Subcutaneous abdominal adipose tissue (tissue), 5 donors: ENCODE data around the gene LBH.

Experiments used
- H3K27ac ChIP-seq: one replicate; pipeline ENCODE4 v1.7.0; 2013; ENCODE audit warnings: low read depth, mild to moderate bottlenecking, inconsistent platforms, low read length, moderate library complexity
- H3K27me3 ChIP-seq, 5 donors: one replicate each; pipeline ENCODE4 v1.7.0; 2013; ENCODE audit warnings: low read length in 5 of 5, inconsistent platforms in 1 of 5; ENCODE audit not compliant: control insufficient read depth in 5 of 5, insufficient read depth in 4 of 5
- H3K36me3 ChIP-seq, 5 donors: one replicate each; pipeline ENCODE4 v1.7.0; 2013; ENCODE audit warnings: low read length in 5 of 5; ENCODE audit not compliant: control insufficient read depth in 5 of 5, insufficient read depth in 5 of 5
- H3K4me1 ChIP-seq, 5 donors: one replicate each; pipeline ENCODE4 v1.7.0; 2013; ENCODE audit warnings: low read length in 5 of 5, mild to moderate bottlenecking in 3 of 5, moderate library complexity in 1 of 5; ENCODE audit not compliant: control insufficient read depth in 5 of 5, insufficient read depth in 5 of 5
- H3K4me3 ChIP-seq, 5 donors: one replicate each; pipeline ENCODE4 v1.7.0; 2013; ENCODE audit warnings: low read length in 5 of 5, low read depth in 1 of 5
- H3K9ac ChIP-seq, 5 donors: one replicate each; pipeline ENCODE4 v1.7.0; 2013; ENCODE audit warnings: low read length in 5 of 5, mild to moderate bottlenecking in 4 of 5, moderate library complexity in 3 of 5
- H3K9me3 ChIP-seq, 5 donors: one replicate each; pipeline ENCODE4 v1.7.0; 2013; ENCODE audit warnings: low read length in 5 of 5; ENCODE audit not compliant: control insufficient read depth in 5 of 5
- donor health status: healthy.
- donor health status: healthy.
- donor health status: healthy.
- donor health status: healthy.
- donor health status: healthy.

Gene LBH

GRCh38 chr2:30254685-30255001 is 23.3 kb downstream of the LBH start:
- Histone ChIP-seq H3K9me3 (no peaks in the 10 kb centered on the region), H3K27me3 (peaks cover 0 to 5% (median 0%) of the 10 kb centered on the region in 5 donors), H3K36me3 (peaks cover 0 to 15% (median 11%) of the 10 kb centered on the region in 5 donors), H3K4me3 (no peak overlapping the region), H3K27ac (no peak overlapping the region), H3K4me1 (peaks cover 0 to 11% (median 8%) of the 10 kb centered on the region in 5 donors), H3K9ac (no peak overlapping the region)

GRCh38 chr2:30255026-30255425 is 23.7 kb downstream of the LBH start:
- Histone ChIP-seq H3K27me3 (peaks cover 0 to 5% (median 0%) of the 10 kb centered on the region in 5 donors), H3K4me1 (peaks cover 0 to 11% (median 8%) of the 10 kb centered on the region in 5 donors), H3K4me3 (no peak overlapping the region), H3K9ac (no peak overlapping the region), H3K9me3 (no peaks in the 10 kb centered on the region), H3K36me3 (peaks cover 0 to 15% (median 11%) of the 10 kb centered on the region in 5 donors), H3K27ac (no peak overlapping the region)

GRCh38 chr2:30255466-30256408 is 24.4 kb downstream of the LBH start:
- Histone ChIP-seq H3K4me3 (no peak overlapping the region), H3K36me3 (peaks cover 0 to 15% (median 11%) of the 10 kb centered on the region in 5 donors), H3K4me1 (peaks cover 0 to 11% (median 8%) of the 10 kb centered on the region in 5 donors), H3K9ac (no peak overlapping the region), H3K27ac (no peak overlapping the region), H3K9me3 (no peaks in the 10 kb centered on the region), H3K27me3 (peaks cover 0 to 5% (median 0%) of the 10 kb centered on the region in 5 donors)

DNA sequence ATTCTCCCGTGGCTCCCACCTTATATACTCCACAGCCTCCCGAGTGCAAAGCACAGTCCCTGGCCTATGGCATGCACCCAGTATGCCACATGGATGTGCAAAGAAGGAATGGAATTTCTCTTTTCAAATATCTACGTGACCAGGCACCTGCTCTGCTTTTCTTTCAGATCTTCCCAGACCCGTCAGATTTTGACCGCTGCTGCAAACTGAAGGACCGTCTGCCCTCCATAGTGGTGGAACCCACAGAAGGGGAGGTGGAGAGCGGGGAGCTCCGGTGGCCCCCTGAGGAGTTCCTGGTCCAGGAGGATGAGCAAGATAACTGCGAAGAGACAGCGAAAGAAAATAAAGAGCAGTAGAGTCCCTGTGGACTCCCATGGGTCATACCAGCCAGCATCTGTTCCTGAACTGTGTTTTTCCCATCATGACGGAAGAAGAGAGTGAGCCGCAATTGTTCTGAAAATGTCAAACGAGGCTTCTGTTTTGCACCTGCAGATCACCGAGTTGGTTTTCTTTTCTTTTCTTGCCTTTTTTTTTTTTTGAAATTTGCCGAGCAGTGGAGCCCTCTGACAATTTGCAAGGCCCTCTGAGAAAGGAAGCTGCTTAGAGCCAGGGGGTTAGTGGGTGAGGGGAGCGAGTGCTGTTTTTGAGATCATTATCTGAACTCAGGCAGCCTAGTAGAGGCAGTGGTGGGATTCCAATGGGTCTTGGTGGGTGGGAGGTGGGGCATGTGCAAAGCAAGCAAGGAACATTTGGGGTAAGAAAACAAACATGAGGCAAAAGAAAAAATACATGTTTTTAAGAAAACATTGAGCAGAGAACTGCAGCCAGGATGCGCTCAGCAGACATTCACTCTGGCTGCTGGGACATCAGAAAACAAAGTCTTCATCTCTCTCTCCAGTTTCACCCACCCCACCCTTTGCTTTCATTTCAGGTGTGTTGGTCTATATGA is 26.2 kb downstream of the LBH start:
- Histone ChIP-seq H3K9ac (no peak overlapping the region), H3K27ac (no peak overlapping the region), H3K4me1 (peaks cover 0 to 9% (median 7%) of the 10 kb centered on the region in 5 donors), H3K9me3 (peaks cover 0 to 6% (median 0%) of the 10 kb centered on the region in 5 donors), H3K4me3 (no peak overlapping the region), H3K27me3 (peaks cover 0 to 5% (median 0%) of the 10 kb centered on the region in 5 donors), H3K36me3 (peaks cover 0 to 15% (median 11%) of the 10 kb centered on the region in 5 donors)

- peaks cover 0 to 5% (median 0%) of the 10 kb centered on the region in 5 donors for H3K27me3 ChIP-seq
- H3K4me1 ChIP-seq, result no peaks in the 10 kb centered on the region
- no peak overlapping the region for H3K4me3 ChIP-seq
- H3K9ac ChIP-seq, result no peak overlapping the region
- peaks cover 0 to 6% (median 0%) of the 10 kb centered on the region in 5 donors for H3K9me3 ChIP-seq
- peaks cover 0 to 15% (median 11%) of the 10 kb centered on the region in 5 donors for H3K36me3 ChIP-seq
- H3K27ac ChIP-seq, result no peak overlapping the region
Measured at GRCh38 chr2:30259071-30259470, 27.7 kb downstream of the LBH start.

DNA sequence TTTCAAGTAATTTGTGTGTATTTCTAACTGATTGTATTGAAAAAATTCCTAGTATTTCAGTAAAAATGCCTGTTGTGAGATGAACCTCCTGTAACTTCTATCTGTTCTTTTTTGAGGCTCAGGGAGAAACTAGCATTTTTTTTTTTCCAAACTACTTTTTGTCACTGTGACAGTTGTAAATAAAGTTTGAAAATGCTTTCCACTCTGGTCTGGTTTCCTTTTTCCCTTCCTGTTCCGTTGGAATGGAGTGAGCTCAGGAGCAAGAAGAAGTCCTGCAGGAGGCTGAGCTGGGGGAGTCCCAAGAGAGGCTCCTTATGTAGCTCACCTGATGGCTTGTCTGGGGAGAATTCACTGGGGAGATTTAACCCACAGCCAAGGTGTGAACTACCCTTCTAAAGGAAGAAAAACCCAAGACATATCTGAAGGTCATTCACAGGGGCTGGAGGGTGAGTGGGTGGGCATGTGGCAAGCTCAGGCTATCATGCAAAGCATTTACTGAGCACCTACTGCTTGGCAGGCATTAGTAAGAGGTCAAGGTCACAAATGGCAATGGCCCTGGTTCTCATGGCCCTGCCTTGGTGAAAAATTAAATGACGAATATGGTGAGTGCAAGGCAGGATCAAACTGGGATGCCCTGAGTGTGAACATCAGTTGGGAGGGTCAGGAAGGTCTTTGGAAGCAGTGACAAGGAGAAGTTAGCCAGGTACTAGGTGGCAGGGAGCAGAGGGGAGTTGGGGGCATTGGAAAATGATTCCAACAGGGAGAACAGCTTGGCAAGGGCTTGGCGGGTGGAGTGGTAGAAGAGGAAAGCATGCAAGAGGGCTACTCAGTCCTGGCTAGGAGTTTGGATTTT is 28.7 kb downstream of the LBH start:
- Histone ChIP-seq H3K36me3 (peaks cover 0 to 15% (median 11%) of the 10 kb centered on the region in 5 donors), H3K27me3 (peaks cover 0 to 5% (median 0%) of the 10 kb centered on the region in 5 donors), H3K4me1 (no peaks in the 10 kb centered on the region), H3K4me3 (no peak overlapping the region), H3K9me3 (peaks cover 0 to 6% (median 0%) of the 10 kb centered on the region in 5 donors), H3K9ac (no peak overlapping the region), H3K27ac (no peak overlapping the region)

DNA sequence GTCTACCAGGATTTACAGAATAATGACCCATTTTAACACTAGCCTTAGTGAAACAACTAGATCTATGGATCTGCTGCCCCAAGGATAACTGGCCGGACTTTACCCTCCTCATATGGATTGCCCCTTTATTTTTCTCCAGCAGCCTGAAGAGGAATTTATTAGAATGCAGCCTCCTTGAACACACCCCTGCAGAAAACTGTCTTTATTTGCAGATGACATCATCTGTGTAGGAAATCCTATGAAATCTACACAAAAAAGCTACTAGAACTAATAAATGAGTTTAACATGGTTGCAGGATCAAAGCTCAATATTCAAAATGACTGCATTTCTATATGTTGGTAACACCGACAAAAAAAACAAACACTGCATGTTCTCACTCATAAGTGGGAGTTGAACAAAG is 29.6 kb downstream of the LBH start:
- Histone ChIP-seq H3K9me3 (peaks cover 0 to 6% (median 0%) of the 10 kb centered on the region in 5 donors), H3K9ac (no peak overlapping the region), H3K27ac (no peak overlapping the region), H3K27me3 (peaks cover 0 to 5% (median 0%) of the 10 kb centered on the region in 5 donors), H3K4me1 (peaks cover 0 to 6% (median 3%) of the 10 kb centered on the region in 5 donors), H3K36me3 (peaks cover 0 to 15% (median 11%) of the 10 kb centered on the region in 5 donors), H3K4me3 (no peak overlapping the region)

DNA sequence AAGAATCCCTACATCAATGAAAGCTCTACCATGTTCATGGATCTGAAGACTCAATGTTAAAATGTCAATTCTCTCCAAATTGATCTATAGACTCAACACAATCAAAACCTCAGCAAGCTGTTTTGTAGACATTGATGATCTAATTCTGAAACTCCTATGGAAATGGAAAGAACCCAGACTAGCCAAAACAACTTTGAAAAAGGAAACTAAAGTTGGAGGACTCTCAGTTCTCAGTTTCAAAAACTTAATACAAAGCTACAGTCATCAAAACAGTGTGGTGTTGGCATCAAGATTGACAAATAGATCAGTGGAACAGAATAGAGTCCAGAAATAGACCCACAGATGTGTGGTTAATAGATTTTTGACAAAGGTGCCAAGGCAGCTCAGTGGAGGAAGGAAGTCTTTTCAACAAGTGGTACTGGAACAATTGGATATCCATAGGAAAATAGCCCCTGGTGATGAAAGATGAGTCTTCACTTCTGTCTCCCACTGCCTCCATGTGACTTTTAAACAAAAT is 30.4 kb downstream of the LBH start:
- Histone ChIP-seq H3K9me3 (peaks cover 0 to 6% (median 0%) of the 10 kb centered on the region in 5 donors), H3K27ac (no peak overlapping the region), H3K36me3 (peaks cover 0 to 15% (median 11%) of the 10 kb centered on the region in 5 donors), H3K9ac (no peak overlapping the region), H3K27me3 (peaks cover 0 to 5% (median 0%) of the 10 kb centered on the region in 5 donors), H3K4me1 (peaks cover 0 to 14% (median 11%) of the 10 kb centered on the region in 5 donors), H3K4me3 (no peak overlapping the region)
